Mesenchymal stem cell (in vitro differentiated cells and primary cell): ENCODE data around the gene ITGA5.

Experiments used
- DNase-seq: peaks from one replicate; pipeline ENCODE4 v3.0.0-alpha.2; 2013
- H2AFZ ChIP-seq: one replicate; pipeline ENCODE4 v1.6.1; 2013; ENCODE audit warnings: low read depth, mild to moderate bottlenecking, control low read depth, inconsistent platforms, low read length, moderate library complexity
- H2AK5ac ChIP-seq: 2 replicates; pipeline ENCODE4 v1.6.1; 2013; ENCODE audit warnings: low read length, moderate library complexity, mild to moderate bottlenecking, inconsistent platforms; ENCODE audit not compliant: severe bottlenecking
- H2BK120ac ChIP-seq: one replicate; pipeline ENCODE4 v1.6.1; 2013; ENCODE audit warnings: low read depth, mild to moderate bottlenecking, inconsistent platforms, low read length, moderate library complexity
- H2BK12ac ChIP-seq, 2 experiments: one replicate each; pipeline ENCODE4 v1.6.1; 2013; ENCODE audit warnings: inconsistent platforms in 2 of 2, low read length in 2 of 2, mild to moderate bottlenecking in 2 of 2, moderate library complexity in 2 of 2, control low read depth in 1 of 2
- H2BK15ac ChIP-seq: one replicate; pipeline ENCODE4 v1.6.1; 2013; ENCODE audit warnings: mild to moderate bottlenecking, low read depth, inconsistent platforms; ENCODE audit not compliant: poor library complexity, severe bottlenecking
- H2BK5ac ChIP-seq: 2 replicates; pipeline ENCODE4 v1.6.1; 2013; ENCODE audit warnings: low read depth, mild to moderate bottlenecking, low read length, control low read depth, inconsistent platforms; ENCODE audit not compliant: poor library complexity, severe bottlenecking
- H3K14ac ChIP-seq, 2 experiments: one replicate each; pipeline ENCODE4 v1.6.1; 2013; ENCODE audit warnings: inconsistent platforms in 2 of 2, low read length in 2 of 2, control low read depth in 1 of 2, mild to moderate bottlenecking in 1 of 2, moderate library complexity in 1 of 2
- H3K18ac ChIP-seq, 2 experiments: one replicate each; pipeline ENCODE4 v1.6.1; 2013; ENCODE audit warnings: inconsistent platforms in 2 of 2, low read length in 2 of 2, control low read depth in 1 of 2, low read depth in 1 of 2, mild to moderate bottlenecking in 1 of 2
- H3K23ac ChIP-seq, 2 experiments: one replicate each; pipeline ENCODE4 v1.6.1; 2013; ENCODE audit warnings: inconsistent platforms in 2 of 2, low read length in 2 of 2, mild to moderate bottlenecking in 2 of 2, moderate library complexity in 2 of 2, control low read depth in 1 of 2
- H3K27ac ChIP-seq: 2 replicates; pipeline ENCODE4 v1.5.1; 2013; ENCODE audit warnings: mild to moderate bottlenecking, moderate library complexity, low read length, control low read depth, inconsistent platforms; ENCODE audit not compliant: poor library complexity, severe bottlenecking
- H3K27me3 ChIP-seq, 2 experiments: 2 replicates each; pipeline versions ENCODE4 v1.6.1 to v1.7.0; 2013; ENCODE audit warnings: low read length in 2 of 2, mild to moderate bottlenecking in 2 of 2, moderate library complexity in 2 of 2, control low read depth in 1 of 2, inconsistent platforms in 1 of 2; ENCODE audit not compliant: control insufficient read depth in 1 of 2, insufficient read depth in 1 of 2
- H3K36me3 ChIP-seq, 2 experiments: 2 replicates each; pipeline versions ENCODE4 v1.6.1 to v1.7.0; 2013; ENCODE audit warnings: low read length in 2 of 2, control low read depth in 1 of 2, inconsistent platforms in 1 of 2, low read depth in 1 of 2, mild to moderate bottlenecking in 1 of 2; ENCODE audit not compliant: insufficient read depth in 2 of 2, control insufficient read depth in 1 of 2
- H3K4ac ChIP-seq, 2 experiments: one replicate each; pipeline ENCODE4 v1.6.1; 2013; ENCODE audit warnings: inconsistent platforms in 2 of 2, low read length in 2 of 2, mild to moderate bottlenecking in 2 of 2, moderate library complexity in 2 of 2, control low read depth in 1 of 2, low read depth in 1 of 2
- H3K4me1 ChIP-seq: 2 replicates; pipeline ENCODE4 v1.6.1; 2013; ENCODE audit warnings: low read depth, low read length, control low read depth; ENCODE audit not compliant: control insufficient read depth, insufficient read depth
- H3K4me2 ChIP-seq: 2 replicates; pipeline ENCODE4 v1.6.1; 2013; ENCODE audit warnings: low read length, mild to moderate bottlenecking, inconsistent platforms; ENCODE audit not compliant: poor library complexity, severe bottlenecking
- H3K4me3 ChIP-seq, 2 experiments: 2 replicates each; pipeline versions ENCODE4 v1.5.1 to v1.7.0; 2013; ENCODE audit warnings: low read length in 2 of 2, mild to moderate bottlenecking in 2 of 2, control low read depth in 1 of 2, low read depth in 1 of 2; ENCODE audit not compliant: insufficient read depth in 1 of 2
- H3K79me1 ChIP-seq: replicated peaks from 2 replicates; pipeline ENCODE4 v1.6.1; 2013; ENCODE audit warnings: mild to moderate bottlenecking, control low read depth, low read length, inconsistent platforms; ENCODE audit not compliant: poor library complexity, severe bottlenecking
- H3K9ac ChIP-seq: 2 replicates; pipeline ENCODE4 v1.7.0; 2013; ENCODE audit warnings: mild to moderate bottlenecking, low read length, moderate library complexity
- H3K9me3 ChIP-seq: 2 replicates; pipeline ENCODE4 v1.7.0; 2013; ENCODE audit warnings: mild to moderate bottlenecking, low read length; ENCODE audit not compliant: control insufficient read depth
- H4K8ac ChIP-seq: one replicate; pipeline ENCODE4 v1.6.1; 2013; ENCODE audit warnings: inconsistent platforms, mild to moderate bottlenecking, low read length, moderate library complexity
- H4K91ac ChIP-seq: one replicate; pipeline ENCODE4 v1.6.1; 2013; ENCODE audit warnings: mild to moderate bottlenecking, low read length, inconsistent platforms
- WGBS: methylation state at CpG from one replicate; pipeline ENCODE4 v1.1.7; 2013; ENCODE audit warnings: mixed read lengths; 5-methylcytosine and 5-hydroxymethylcytosine counted together

The ITGA5 gene

DNA sequence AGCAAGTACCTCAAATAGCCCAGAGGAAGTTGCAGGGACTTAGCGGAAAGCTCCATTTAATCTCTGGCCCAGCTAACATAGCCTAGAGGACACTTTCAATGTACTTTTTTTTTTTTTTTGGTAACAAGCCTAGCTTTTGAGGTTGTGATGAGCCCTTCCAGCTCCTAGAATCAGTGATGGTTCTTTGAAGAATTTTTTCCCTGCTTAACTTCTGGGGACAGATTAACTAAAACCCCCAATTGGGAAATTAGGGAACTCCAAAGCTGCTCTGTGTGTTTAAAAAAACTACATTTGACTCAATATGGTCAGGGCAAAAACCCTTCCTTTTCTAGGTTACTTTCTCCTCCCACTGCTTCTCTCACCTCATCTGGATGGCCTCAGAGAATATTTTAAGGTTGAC is 23.9 kb upstream of the ITGA5 start:
- H3K36me3 ChIP-seq = no peaks in the 10 kb centered on the region
- H3K18ac ChIP-seq = no peak overlapping the region
- peaks cover 2% of the 10 kb centered on the region for H3K4me1 ChIP-seq
- H3K9me3 ChIP-seq = no peaks in the 10 kb centered on the region
- WGBS = no CpG with 5 or more reads among the region's 1 CpG
- no peak overlapping the region for H3K4me2 ChIP-seq
- no peak overlapping the region for H3K4me3 ChIP-seq
- peaks cover 0 to 18% of the 10 kb centered on the region in 2 experiments for H3K27me3 ChIP-seq
- no peaks in the 10 kb centered on the region for H3K79me1 ChIP-seq
- H2BK120ac ChIP-seq = no peak overlapping the region
- no peak overlapping the region for H3K23ac ChIP-seq
- H4K8ac ChIP-seq = no peak overlapping the region
- DNase-seq = no peak
- H2BK15ac ChIP-seq = no peak overlapping the region
- no peak overlapping the region for H2AK5ac ChIP-seq
- no peak overlapping the region for H2BK5ac ChIP-seq
- no peak overlapping the region for H4K91ac ChIP-seq
- H3K4ac ChIP-seq = no peak overlapping the region
- peak overlapping the region; percentile 13 for H3K9ac ChIP-seq
- H2BK12ac ChIP-seq = no peak overlapping the region
- no peak overlapping the region for H3K27ac ChIP-seq
- no peak overlapping the region for H3K14ac ChIP-seq
- H2AFZ ChIP-seq = no peak overlapping the region

DNA sequence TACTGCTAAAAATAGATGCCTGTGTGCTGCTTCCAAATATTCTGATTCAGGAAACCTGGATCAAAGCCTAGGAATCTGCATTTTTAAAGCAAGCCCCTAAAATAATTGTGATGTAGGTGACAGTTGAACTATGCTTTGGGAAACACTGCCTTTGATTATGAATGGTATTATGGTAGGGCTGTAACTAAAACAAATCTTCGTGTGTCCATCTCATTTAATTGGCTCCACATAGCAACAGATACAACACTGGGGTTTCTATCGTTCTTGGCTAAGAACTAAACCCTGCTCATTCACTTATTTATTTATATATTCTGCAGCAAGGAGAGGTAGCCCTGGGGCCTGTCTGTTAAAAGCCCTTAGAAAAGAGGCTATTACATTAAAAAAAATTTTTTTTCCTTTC is 23.0 kb upstream of the ITGA5 start:
- no peaks in the 10 kb centered on the region for H3K9me3 ChIP-seq
- H3K36me3 ChIP-seq = no peaks in the 10 kb centered on the region
- no peaks in the 10 kb centered on the region for H3K79me1 ChIP-seq
- H3K9ac ChIP-seq = peak overlapping the region; percentile 43
- H2AK5ac ChIP-seq = no peak overlapping the region
- H3K27me3 ChIP-seq = peaks cover 0 to 18% of the 10 kb centered on the region in 2 experiments
- H3K18ac ChIP-seq = no peak overlapping the region
- H2AFZ ChIP-seq = no peak overlapping the region
- H3K14ac ChIP-seq = no peak overlapping the region
- no peak overlapping the region for H2BK5ac ChIP-seq
- H2BK15ac ChIP-seq = no peak overlapping the region
- H4K91ac ChIP-seq = no peak overlapping the region
- no peak overlapping the region for H3K4me3 ChIP-seq
- H2BK12ac ChIP-seq = no peak overlapping the region
- no peak overlapping the region for H3K27ac ChIP-seq
- H3K4ac ChIP-seq = no peak overlapping the region
- H3K4me2 ChIP-seq = no peak overlapping the region
- peaks cover 2% of the 10 kb centered on the region for H3K4me1 ChIP-seq
- H2BK120ac ChIP-seq = no peak overlapping the region
- no peak for DNase-seq
- H4K8ac ChIP-seq = no peak overlapping the region
- no peak overlapping the region for H3K23ac ChIP-seq
- no CpG with 5 or more reads among the region's 2 CpGs for WGBS

DNA sequence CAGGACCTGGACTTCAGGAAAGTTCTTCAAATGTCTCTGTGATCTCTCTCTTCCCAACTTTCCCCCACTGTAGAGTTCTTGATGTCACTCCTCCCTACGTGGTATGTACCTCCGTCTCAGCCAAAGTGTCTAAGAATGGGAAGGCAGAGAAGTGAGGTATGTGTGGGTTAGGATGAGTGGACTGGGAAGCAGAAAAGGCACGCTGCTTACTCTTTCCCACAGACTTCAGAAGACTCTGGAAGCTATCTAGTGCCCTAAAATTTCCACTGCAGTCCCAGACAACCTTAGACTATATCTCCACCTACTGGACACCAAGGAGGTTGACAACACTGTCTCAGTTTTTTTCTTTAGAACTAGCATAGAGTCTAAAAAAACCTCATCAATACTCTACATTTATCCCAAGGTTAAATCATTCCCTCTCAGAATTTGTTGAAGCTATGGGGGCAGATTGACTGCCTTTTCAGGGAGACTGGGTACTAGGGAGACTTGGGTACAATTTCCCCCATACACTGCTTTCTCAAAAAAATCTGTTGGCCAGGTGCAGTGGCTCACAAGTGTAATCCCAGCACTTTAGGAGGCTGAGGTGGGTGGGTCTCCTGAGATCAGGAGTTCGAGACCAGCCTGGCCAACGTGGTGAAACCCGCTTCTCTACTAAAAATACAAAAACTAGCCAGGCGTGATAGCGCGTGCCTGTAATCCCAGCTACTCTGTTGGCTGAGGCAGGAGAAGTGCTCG is 20.6 kb upstream of the ITGA5 start:
- H3K79me1 ChIP-seq = no peaks in the 10 kb centered on the region
- 56% methylated on average over 8 of the region's 10 CpGs for WGBS
- no peak overlapping the region for H2AK5ac ChIP-seq
- no peak overlapping the region for H3K4me3 ChIP-seq
- H3K14ac ChIP-seq = no peak overlapping the region
- no peaks in the 10 kb centered on the region for H3K9me3 ChIP-seq
- peaks cover 2% of the 10 kb centered on the region for H3K4me1 ChIP-seq
- H4K8ac ChIP-seq = no peak overlapping the region
- peak overlapping the region in 1 of 2 experiments; percentile 34 for H3K23ac ChIP-seq
- no peak overlapping the region for H3K4ac ChIP-seq
- peak; percentile 82 for DNase-seq
- H3K36me3 ChIP-seq = no peaks in the 10 kb centered on the region
- no peak overlapping the region for H2BK5ac ChIP-seq
- H3K18ac ChIP-seq = peak overlapping the region in 1 of 2 experiments; percentile 21
- H2BK15ac ChIP-seq = no peak overlapping the region
- no peak overlapping the region for H2BK120ac ChIP-seq
- peaks cover 0 to 22% of the 10 kb centered on the region in 2 experiments for H3K27me3 ChIP-seq
- no peak overlapping the region for H2BK12ac ChIP-seq
- H3K9ac ChIP-seq = peak overlapping the region; percentile 32
- H2AFZ ChIP-seq = no peak overlapping the region
- H3K4me2 ChIP-seq = no peak overlapping the region
- no peak overlapping the region for H3K27ac ChIP-seq
- H4K91ac ChIP-seq = no peak overlapping the region

DNA sequence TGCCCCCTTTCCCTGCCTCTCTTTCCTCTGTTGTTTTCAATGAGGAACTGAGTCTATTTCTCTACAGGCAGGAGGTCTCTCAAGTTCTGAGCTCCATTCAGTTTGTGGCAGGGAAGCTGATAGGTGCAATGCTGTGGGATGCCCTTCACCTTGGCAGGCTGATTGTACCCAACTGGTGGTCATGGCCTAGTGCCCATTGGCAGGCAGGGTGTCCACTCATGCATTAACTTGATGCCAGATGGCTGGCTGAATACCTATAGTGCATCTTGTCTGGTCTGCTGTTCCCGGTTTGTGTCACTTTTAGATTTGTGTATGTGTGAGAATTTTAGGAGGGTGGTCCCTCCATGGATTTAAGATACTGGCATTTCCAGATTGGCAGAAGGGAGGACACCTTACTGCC is 20.0 kb upstream of the ITGA5 start:
- Histone ChIP-seq H3K4me3 (no peak overlapping the region), H3K79me1 (no peaks in the 10 kb centered on the region), H3K23ac (peak overlapping the region in 1 of 2 experiments; percentile 34), H3K27ac (no peak overlapping the region), H3K36me3 (no peaks in the 10 kb centered on the region), H3K4me2 (no peak overlapping the region), H2AK5ac (no peak overlapping the region), H2BK120ac (no peak overlapping the region), H4K91ac (peak overlapping the region; percentile 75), H4K8ac (no peak overlapping the region), H3K27me3 (peaks cover 0 to 22% of the 10 kb centered on the region in 2 experiments), H3K18ac (peak overlapping the region in 1 of 2 experiments; percentile 21), H2BK5ac (no peak overlapping the region), H2BK15ac (no peak overlapping the region), H3K4me1 (peaks cover 2% of the 10 kb centered on the region), H3K4ac (peak overlapping the region in 1 of 2 experiments; percentile 80), H2BK12ac (peak overlapping the region; percentile 50 to 80), H3K14ac (no peak overlapping the region), H3K9me3 (no peaks in the 10 kb centered on the region), H2AFZ (no peak overlapping the region), H3K9ac (peak overlapping the region; percentile 32)
- no peak for DNase-seq
- WGBS = 100% methylated on average over 1 of the region's 1 CpG
